Right ventricle myocardium superior (tissue), 1 donor: ENCODE measurements around the gene CIAO3. TPM values are rescaled to one million over a fixed set of nuclear protein-coding genes. Genes with fewer than 3 reads are reported as not detected.

Experiments used
- ATAC-seq: fragments of 200-7000 bp; cut with Tn5 transposase; one replicate; pipeline ENCODE4 v1.9.1; 2020; ENCODE audit warnings: mild to moderate bottlenecking; ENCODE audit not compliant: poor library complexity
- DNase-seq: peaks from one replicate; pipeline ENCODE4 v3.0.0-alpha.2; 2020
- intact Hi-C: fragments of 100-400 bp; cut with DNase I; formaldehyde crosslinking; loops from one replicate; pipeline ENCODE4 v1.11.2; 2022
- long read RNA-seq: library from polyadenylated mRNA; unstranded; transcript quantifications from one replicate; pipeline ENCODE4 v2.0.0, GENCODE V29; 2021
- total RNA-seq: library from RNA; stranded (reverse); fragmentation: NEBNext Ultra II Directional; extraction: Animal tissue kit (Norgen Biotek cat#: 25700); gene quantifications from one replicate; pipeline ENCODE4 v1.2.1, GENCODE V29; 2021
- donor health status: DM: no; HTN: yes; CAD: no; lungs with severe emphysema.

CIAO3 gene
- total RNA-seq = 29.2 TPM
- long read RNA-seq, transcript CIAO3-201 (11 exons, 2,112 nt) = major isoform, 79 of 107 reads
- long read RNA-seq, partial matches to known transcripts = 12 of 107 reads
- long read RNA-seq, other reads (novel, unspliced or antisense) = 11 of 107 reads

- intact Hi-C loops = no loop called here
- ATAC-seq = peak; percentile 96
Observed at GRCh38 chr16:740764-741505, at the start of gene CIAO3. Gene CIAO3 (minus strand): TSS chr16:740997. CDS start chr16:740985, 12 bp downstream.

GRCh38 chr16:790086-790485 is 49.3 kb upstream of the CIAO3 start:
- ATAC-seq (no peak), DNase-seq (no peak)
- intact Hi-C loops = no loop called here

More at GRCh38 chr16:740764-741505, at the start of gene CIAO3:
- peak; percentile 92 for DNase-seq

- DNase-seq = no peak
- intact Hi-C loops = no loop called here
- ATAC-seq = no peak
Observed at GRCh38 chr16:789191-789850, 48.5 kb upstream of the CIAO3 start.

- intact Hi-C loops = no loop called here
- ATAC-seq (peak; percentile 96), DNase-seq (peak; percentile 94)
Observed at GRCh38 chr16:788399-789126, 47.8 kb upstream of the CIAO3 start, which contains the start of gene CHTF18. Gene CHTF18 (plus strand): TSS chr16:788620. CDS start chr16:788685, 65 bp downstream.

GRCh38 chr16:787978-788398 is 47.2 kb upstream of the CIAO3 start, which contains the start of gene RPUSD1:
Gene RPUSD1 (minus strand): TSS chr16:788381. CDS start chr16:787737, 644 bp downstream.
- ATAC-seq = no peak
- DNase-seq = no peak
- intact Hi-C loops = no loop called here

- DNase-seq = no peak
- intact Hi-C loops = no loop called here
- no peak for ATAC-seq
Observed at GRCh38 chr16:787321-787966, 46.6 kb upstream of the CIAO3 start.

GRCh38 chr16:785563-786535 is 45.1 kb upstream of the CIAO3 start:
- DNase-seq = peak; percentile 84
- intact Hi-C loops = loop anchor here (2.0 kb wide), 1 partner anchor 71 kb away; the partner anchor contains the start of gene METRN
- peak; percentile 45 for ATAC-seq

GRCh38 chr16:784431-784830 is 43.6 kb upstream of the CIAO3 start:
- intact Hi-C loops = loop anchor here (2.0 kb wide), 1 partner anchor 70 kb away; the partner anchor contains the start of gene METRN
- no peak for ATAC-seq
- DNase-seq = no peak

- no peak for DNase-seq
- no peak for ATAC-seq
- intact Hi-C loops = loop anchor here (2.0 kb wide), 1 partner anchor 69 kb away; the partner anchor contains the start of gene METRN
Observed at GRCh38 chr16:783404-784161, 42.8 kb upstream of the CIAO3 start.

GRCh38 chr16:782766-783403 is 42.1 kb upstream of the CIAO3 start:
- DNase-seq (no peak), ATAC-seq (no peak)

GRCh38 chr16:782258-782657 is 41.5 kb upstream of the CIAO3 start:
- DNase-seq = no peak
- no peak for ATAC-seq
- intact Hi-C loops = no loop called here

More at GRCh38 chr16:782766-783403, 42.1 kb upstream of the CIAO3 start:
- intact Hi-C loops = no loop called here

GRCh38 chr16:781346-782010 is 40.7 kb upstream of the CIAO3 start:
- no peak for DNase-seq
- ATAC-seq = no peak
- intact Hi-C loops = no loop called here

GRCh38 chr16:780296-780695 is 39.5 kb upstream of the CIAO3 start:
- no peak for DNase-seq
- intact Hi-C loops = no loop called here

GRCh38 chr16:779561-779960 is 38.8 kb upstream of the CIAO3 start:
- DNase-seq = no peak
- intact Hi-C loops = no loop called here
- ATAC-seq = no peak

More at GRCh38 chr16:780296-780695, 39.5 kb upstream of the CIAO3 start:
- no peak for ATAC-seq

GRCh38 chr16:778909-779527 is 38.2 kb upstream of the CIAO3 start:
- DNase-seq = no peak
- intact Hi-C loops = no loop called here
- ATAC-seq = no peak
